ENCODE results near the gene AFDN. TPM values are rescaled to one million over a fixed set of nuclear protein-coding genes. Genes with fewer than 3 reads are reported as not detected.

Gene AFDN
- total RNA-seq, 1 donor from 2014 or later = 166 TPM

DNA sequence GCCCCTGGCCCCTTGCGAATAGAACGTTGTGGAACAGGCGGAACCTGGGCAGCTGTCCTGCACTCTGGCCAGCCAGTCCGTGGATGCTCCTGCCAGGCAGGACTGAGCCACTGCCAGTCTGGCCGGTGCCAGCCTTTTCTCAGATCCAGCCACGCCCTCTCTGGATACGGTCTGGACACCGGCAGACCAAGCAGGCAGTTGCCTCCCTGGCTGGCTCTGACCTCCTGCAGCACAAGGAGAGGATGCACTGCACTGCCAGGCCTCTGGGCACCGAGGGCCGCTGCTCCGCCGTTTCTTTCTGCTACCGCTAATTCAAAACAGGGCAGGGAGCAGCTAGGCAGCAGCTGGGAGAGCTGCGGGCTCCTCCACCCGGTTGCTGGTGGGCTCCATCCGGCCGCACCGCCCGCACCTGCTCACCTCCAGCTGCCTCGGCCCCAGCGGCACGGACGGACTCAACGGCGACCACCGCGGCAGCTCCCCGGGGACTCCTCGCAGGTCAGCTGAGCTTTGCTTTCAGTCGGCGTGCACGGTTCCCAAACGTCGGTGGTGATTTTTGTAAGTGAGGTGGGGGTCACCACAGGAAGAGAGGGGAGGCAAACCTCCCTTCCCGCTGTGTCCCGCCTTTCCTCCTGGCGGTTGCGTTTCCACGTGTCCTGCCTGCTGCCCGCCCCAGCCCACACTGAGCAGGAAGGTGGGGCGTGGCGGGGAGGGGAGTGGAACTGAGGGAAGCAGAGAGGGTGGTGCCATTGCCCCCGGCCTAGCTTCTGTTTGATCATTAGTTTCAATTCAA lies 30.3 kb upstream of the AFDN start:
- peak; percentile 33 for DNase-seq

DNA sequence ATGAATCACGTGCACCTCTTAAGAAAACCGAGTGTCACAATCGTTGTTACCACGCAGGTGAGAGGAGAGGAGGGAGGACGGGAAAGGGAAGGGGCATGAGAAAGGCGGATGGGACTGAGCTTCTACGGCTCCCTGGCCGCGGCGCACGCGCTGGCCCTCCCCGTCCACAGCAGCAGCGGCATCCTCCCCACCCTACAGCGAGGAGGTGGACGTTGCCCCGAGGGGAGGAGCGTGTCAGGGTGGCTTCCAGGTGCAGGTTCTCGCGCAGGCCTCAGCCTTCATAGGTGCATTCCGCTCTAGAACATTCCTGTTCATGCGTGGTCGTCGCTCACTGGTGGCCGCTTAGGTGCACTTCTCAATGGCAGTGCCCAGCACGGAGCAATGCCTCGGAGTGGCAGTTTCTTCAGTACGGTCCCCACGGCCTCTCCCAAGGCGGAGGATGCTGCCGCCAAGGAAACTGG lies 29.7 kb upstream of the AFDN start:
- peak; percentile 5 for DNase-seq

DNA sequence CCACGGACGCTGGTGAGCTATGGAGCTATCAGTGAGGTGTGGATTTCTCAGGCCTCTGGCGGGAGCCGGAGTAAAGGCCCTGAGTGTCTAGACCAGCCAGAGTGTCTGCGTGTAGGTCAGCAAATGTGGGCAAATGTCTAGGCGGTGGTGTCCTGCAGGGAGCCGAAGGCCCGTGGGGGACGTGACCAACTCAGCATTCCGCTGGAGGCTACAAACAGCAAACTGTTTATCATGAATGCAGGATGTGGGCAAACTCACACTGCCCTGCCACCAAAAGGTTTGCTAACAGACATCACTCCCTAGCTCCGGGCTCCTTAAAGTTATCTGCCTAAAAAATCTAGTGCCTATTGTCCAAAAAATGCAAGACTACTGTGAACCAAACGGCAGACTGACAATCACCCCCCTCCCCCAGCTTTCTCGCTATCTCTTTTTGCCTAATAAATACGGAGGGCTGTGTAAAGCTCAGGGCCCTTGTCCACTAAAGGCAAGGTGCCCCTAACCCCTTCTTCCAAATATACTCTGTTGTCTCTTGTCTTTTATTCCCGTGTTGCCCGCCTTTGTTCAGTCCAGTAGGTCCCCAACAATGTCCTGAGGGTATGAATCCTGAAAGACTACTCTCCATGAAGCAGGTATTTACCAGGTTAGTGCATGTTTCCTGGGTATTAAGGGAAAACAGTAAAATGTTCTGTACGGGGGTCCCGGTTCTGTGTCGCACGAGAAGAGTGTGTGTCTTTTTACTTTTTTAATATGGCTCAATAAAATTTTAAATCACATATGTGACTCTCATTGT lies 29.0 kb upstream of the AFDN start:
- no peak for DNase-seq

DNA sequence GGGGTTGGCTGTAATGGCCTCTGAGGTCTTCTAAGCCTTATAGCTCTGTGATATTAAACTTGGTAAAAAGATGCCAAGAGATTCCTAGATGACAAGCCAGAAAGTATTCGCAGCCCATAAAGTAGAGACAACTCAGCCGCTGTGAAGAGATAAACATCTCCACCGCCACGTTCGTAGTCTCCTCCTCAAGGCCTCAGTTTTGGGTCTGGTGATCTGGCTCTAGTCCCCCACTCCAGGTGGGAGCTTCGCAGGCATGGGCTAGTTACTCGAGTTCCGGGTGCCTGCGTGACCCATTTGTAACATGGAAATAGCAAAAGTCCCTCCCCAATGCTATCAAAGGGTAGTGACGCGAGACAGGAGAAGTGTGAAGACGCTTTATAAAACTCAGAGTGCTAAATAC lies 28.3 kb upstream of the AFDN start:
- no peak for DNase-seq

DNA sequence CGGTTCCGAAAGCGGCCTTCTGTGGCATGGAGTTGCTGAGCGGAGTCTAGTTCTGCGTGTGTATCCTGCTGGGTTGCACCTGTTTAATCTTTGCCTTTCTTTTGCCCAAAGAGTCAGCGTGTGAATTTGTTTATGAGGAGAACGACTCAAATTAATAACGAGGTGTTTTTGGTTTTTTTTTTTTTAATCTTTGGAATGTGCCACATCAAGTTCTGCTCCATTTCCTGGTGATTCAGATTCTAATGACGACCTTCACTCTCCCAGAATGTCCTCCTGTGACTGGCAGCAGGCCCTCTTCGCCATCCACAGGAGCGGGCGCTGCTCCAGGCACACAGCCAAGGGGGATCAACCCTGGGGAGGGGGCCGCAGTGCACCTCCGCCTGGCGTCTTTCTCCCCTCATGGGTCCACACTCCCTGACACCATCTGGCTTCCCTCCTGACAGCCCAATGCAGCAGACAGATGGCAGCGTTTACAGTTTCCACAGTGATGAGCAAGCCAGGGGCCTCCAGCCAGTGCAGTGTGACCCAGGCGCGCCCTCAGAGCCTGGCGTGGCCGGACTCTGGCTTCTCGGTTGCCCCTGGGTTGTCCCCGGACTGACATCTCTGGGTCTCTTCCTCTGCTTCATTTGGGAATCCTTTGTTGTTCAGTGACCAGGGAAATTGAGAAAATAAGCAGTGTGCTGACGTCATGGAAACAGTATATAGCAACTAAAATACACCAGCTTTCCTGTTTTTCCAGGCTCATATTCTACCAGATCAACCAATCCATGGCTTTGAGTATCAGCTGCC lies 27.5 kb upstream of the AFDN start:
- DNase-seq = peak; percentile 64

DNA sequence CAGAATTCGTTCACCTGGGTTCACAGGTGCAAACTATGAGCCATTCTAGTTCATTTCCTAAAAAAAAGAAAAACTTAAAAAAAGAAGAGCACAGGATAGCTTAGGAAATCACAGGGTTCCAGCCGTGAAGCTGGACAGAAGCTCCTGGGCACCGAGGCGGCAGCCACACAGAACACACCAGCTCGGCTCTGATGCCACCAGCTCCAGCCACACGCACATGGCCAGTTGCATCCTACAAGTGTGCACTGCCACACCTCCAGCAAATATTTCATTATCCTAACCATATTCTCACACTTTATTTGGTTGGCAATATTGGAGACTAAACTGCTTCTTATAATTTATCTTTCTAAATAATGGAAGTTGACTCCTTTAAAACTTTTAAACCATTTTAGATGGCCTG lies 26.2 kb upstream of the AFDN start:
- DNase-seq = no peak

DNA sequence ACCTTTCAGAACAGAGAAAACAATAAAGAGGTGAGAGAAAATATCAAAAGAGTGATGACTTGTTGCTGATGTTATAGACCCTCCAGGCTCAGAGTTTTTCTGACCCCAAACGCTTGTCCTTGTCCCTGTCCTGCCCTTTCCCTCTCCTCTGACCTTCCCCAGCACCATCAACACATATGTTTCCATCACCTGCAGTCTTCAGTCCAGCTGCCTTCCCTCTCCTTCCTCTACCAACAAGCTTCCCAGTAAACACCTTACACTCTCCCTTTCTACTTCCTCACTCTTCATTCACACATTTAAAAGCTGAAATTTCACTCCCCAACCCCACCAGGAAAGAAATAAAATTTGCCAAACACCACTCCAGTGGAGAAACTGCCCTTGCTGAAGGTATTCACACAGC lies 25.4 kb upstream of the AFDN start:
- no peak for DNase-seq

DNA sequence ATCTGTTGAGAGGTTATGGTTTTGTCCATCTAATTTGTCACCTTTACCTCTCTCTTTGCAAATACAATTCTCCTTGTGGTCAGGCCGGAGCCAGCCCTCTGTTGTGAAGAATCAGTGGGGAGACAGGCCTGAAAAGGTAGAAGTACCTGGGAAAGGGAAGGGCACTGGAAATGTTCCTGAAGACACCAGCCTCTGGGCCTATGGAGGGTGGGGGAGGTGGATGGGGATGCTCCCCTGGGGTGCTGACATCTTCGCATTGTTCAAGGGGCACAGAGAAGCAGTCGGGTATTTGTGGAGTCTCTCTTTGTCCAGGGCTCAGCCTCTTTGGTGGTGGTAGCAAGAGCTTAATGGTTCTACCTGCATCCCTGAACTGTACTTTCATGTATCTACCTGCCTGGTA lies 24.4 kb upstream of the AFDN start:
- no peak for DNase-seq

DNA sequence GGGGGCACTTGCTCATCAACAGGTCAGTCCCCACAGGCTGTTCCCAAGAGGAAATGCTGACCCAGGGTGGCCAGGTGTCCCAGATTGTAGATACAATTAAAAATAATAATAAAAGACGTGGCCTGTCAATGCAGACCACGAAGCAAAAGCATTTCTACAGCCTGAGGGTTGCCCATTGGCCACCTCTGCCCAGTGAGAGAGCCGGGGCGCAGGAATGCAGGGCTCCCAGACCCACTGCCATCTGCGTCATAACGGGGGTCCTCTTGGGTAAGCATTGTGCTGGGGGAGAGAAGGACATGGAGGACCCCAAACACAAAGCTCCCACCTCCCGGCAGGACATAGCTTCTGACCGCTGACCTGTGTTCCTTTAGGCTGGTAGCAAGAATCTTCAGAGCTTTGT lies 22.9 kb upstream of the AFDN start:
- no peak for DNase-seq

DNA sequence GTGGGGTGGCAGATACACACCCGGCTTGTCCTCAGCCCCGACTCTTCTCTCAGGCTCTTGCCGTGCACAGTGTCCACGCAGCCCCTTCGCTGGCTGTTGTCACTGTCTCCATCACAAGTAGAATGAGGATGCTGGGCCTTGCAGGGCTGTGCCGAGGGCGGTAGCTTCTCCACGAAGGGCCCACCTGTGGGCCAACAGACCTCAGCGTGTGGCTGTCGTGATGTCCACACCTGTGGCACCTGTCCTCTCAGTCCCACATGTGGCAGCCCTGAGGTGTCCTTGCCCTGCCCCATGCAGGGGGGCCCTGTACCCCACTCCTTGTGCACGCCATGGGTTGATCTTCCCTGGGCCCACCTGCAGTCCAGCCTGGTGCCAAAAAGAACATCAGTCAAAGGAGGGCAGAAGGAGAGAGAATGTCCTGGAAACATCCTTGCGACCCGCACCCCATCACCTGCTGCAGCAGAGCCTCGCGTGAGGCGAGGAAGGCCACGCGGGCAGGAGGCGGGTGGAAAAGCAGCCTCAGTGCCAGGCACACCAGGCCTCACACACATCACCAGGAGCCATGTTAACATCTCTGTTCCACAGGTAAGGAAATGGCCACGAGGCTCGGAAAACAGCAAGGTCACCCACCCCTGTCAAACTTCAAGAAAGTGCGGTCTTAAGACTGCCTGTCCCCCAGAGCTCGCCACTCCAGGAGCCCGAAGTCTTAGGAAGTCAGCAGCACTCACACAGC lies 22.3 kb upstream of the AFDN start:
- no peak for DNase-seq

DNA sequence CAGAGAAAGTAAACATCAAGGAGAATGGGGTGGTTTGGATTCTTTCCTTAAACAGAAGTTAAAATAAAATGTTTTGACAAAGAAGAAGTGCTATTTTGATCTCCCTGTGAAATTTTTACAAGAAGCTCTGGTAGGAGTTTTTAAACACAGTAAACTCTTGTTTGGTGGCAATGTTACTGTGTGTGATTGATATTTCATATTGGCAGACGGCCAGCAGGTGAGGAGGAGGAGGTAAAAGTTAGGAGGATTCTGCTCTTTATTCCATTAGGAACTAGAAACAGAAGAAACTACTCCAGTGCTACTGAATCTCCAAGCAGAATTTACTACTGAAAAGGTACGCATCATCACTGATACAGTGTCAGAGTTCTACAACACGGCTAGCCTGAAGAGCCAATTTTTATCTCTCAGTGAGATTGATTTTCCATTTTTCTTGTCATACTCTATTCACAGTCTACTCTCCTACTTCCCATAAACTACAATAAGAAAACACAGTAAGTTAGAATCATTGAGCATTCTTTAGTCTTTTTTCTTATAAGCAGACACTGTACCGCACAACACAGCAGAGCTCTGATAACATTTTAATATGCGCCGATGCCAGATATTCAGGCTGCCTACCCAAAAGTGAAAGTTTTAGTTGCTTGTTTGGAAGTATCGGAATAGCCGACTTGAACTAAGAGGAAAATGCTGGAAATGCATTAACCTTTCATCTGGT lies 21.2 kb upstream of the AFDN start:
- no peak for DNase-seq

DNA sequence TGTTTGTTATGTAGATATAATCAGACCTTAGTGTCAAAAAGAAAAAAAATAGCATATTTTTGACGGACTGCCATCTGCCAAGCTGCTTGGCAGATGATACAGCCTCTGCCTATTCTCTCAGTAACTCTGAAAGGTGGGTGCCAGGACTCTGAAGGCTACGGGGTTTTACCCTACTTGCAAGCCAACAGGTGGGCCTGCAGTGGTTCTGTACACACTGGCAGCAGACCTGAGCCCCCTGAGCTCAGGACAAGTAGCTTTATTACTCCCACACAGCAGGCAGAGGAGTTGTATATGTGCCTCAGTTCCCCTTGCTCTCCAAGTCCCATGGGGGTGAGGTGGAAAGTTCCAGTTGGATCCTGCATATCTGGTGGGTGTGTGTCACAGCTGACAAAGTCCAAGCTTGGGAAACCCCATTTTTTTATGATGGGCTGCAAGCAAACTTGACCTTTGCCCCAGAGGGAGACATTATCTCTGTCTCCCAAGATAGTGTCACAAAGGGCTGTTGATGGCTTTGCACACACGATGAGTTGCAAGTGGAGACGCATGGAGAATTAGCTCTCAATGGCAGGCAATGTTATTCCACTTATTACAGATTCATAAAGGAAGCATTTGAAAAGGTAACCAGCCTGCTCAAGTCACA lies 20.5 kb upstream of the AFDN start:
- DNase-seq = no peak

DNA sequence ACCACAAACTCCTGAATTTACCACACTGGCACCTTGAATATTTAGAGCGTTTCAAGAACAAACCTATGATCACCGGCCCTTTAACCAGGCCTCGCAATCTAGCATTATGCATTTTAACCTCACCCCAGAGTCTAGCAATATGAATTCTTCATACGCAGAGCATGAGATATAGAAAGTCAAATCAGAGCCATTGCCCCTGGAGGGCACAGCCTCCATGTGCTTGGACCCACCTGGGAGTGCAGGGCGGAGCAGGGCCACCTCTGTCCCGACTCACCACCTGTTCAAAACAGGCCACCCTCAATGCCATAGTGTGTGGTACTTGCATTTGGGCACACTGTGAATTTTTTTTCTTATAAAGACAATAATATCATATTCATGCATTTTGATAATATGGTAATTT lies 19.5 kb upstream of the AFDN start:
- DNase-seq = no peak

DNA sequence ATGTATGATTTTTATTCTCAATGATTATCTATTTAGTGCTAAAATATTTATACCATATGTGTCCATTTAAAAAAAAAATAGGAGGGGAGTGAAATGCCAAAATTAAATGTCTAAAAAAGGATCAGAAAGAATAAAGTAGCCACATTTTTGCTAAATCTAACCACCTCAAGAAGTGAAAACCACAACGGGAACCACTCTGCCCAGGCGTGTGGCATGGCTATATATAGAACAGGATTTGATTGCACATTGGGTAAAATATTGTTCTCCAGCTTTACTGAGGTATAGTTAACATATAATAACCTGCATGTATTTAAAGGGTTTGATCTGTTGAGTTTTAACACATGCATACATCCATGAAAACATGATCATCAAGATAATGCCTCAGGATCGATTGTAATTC lies 19.0 kb upstream of the AFDN start:
- DNase-seq = no peak

DNA sequence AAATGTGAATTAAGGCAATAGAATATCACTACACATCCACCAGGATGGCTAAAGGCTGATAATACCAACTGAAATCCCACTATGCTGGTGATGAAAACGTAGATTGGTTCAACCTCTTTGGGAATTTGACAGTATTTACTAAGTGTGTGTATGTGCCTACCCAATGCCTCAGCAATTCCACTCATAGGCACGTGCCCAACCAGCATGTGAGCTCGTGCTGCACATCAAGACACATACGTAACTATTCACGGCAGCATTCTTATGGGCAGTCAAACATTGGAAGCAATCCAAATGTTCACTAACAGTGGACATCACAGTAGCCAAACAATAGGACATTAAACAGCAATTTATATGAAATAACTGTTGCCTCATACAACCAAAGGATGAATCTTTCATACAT lies 15.7 kb upstream of the AFDN start:
- peak; percentile 73 for DNase-seq

DNA sequence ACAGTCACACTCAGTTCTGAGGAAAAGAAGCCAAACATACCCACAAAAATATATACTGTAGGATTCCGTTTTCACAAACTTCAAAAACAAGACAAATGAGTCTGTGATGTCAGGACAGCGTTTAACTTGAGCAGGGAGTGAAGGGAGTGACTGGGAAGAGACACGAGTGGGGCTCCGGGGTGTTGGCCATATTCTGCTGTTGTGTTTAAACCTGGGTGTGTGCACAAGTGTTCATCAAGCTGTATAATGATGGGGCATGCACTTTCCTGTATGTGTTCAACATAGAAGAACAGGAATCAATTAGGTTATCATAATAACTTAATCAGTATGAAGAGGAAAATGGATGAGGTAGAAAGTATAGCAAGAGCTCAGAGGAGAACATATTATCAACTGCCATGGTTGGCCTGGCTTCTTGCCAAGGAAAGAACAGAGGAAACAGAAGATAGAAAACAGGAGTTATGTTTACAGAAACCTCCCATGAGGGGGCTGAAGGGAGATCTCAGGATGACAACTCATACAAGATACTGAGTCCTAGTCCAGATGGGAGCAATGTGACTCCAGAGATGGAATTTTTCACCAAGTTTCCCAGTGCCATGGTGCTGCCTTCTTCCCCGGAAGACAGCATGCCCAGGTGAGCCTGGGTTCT lies 15.1 kb upstream of the AFDN start:
- DNase-seq = no peak

DNA sequence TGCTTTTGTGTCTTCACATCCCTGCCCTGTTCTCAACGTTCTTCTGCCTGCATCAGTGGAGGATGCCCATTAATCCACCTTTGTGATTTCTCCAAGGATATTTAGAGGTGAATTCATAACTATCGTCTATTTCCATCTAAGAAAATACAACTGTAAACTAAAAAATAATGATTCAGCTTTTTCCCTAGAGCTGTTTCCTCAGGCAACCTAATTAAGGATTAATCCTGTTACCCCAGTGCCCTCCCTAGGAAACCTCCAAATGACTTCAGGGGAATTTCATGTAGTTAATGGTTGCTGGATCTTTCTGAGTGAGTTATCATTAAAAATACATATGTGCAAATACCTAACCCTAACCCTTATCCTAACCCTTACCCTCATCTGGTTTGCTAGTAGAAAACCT lies 14.6 kb upstream of the AFDN start:
- no peak for DNase-seq

DNA sequence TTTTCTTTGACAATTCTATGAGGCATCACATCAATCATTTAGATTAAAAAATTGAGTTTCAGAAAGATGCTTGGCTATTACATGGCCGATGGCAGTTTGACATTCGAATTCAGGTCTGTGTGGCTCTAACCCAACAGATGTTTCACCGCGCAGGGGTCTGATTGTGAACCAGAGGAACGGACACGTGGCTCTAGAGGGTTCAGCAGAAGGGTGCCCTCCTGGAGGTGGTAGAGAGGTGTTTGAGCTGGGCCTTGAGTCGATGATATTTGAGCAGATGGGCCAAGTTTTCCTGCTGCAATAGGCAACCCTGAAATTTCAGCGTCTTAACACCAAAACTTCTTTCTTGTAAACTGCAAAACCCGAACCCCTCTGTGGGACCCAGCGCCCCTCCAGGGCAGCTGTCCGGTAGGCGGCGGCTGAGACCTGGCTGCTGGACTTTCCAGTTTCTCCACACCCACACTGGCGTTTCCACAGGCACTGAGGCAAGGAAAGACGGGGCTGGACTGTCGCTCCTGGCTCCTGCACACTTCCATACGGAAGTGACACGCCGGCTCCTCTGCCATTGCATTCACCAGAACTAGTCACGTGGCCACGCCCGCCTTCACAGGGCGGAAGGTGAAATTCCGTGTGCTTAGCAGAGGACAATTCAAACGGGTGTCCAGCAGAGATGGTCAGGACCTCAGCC lies 11.3 kb upstream of the AFDN start:
- no peak for DNase-seq

DNA sequence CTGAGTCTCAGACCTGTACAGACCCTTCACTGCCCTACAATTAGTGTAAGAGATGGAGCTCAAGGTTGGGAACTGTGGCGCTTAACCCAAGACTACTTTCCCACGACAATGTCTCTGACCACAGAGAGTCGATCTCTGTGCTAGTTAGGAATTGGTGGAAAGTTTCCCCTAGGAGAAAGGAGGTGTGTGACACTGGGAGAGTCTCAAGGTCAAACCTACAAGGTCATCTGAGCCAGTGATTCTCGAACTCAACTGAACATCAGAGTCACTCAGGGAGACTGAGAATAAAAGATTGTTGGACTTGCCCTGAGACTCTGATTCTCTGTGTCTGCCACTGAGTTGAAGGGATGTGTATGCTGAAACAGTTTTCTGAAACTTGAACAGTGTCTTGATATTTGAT lies 9.7 kb upstream of the AFDN start:
- DNase-seq = no peak

DNA sequence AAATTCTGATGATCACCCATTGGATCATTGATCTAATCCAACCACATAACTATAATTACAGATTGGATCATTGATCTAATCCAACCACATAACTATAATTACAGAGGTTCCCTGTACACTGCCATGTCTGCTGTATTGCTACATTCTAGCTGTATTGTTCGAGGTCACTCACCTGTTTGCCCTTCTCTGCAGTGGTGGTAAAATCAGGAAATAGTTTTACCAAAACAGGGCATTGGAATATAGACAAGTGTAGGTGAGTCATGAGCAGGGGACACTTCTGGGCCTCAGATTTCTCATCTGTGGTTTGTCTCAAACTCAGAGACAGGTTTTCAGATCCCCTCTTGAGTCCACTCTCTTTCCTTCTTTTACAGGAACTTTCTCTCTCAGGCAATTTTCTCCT lies 9.0 kb upstream of the AFDN start:
- DNase-seq = no peak

Measured in dermis blood vessel endothelial cell (primary cell).